ENCODE results near the gene XPOT. TPM values are rescaled to one million over a fixed set of nuclear protein-coding genes. Genes with fewer than 3 reads are reported as not detected.
"Not testable (repeated sequence)": the region's sequence is repeated elsewhere in the genome, so short reads cannot be mapped to it uniquely, and the experiment has no call there.

XPOT gene
- 68.6 TPM for total RNA-seq
- long read RNA-seq, full-length matches to known transcripts = 74 of 100 reads
- long read RNA-seq, partial matches to known transcripts = 7 of 100 reads
- long read RNA-seq, other reads (novel, unspliced or antisense) = 19 of 100 reads

DNA sequence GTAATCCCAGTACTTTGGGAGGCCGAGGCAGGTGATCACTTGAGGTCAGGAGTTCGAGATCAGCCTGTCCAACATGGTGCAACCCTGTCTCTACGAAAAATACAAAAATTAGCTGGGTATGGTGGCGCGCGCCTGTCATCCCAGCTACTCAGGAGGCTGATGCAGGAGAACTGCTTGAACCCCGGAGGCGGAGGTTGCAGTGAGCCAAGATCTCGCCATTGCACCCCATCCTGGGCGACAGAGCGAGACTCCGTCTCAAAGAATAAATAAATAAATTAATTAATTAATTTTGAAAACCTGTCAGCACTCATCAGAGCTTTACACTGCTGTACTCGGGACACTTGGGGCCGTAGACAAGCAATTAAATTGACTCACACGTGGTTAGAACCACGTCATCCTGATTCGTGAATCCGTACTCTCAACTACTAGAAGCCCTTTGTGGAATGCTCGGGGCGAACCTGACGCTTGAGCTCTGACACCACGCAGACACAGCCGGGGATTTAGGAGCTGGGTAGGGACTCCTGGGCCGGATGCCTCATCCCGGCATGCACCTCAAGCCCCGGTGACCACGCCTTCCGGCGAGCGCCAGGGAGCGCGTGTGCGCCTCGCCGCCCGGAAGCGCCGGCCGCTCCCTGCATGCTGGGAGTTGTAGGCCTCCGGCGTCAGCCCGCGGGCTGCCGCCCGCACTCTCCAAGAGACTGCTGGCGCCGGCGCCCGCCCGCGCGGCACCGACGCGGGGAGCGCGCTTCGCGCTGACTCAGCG, at the start of gene XPOT:
TSS of gene XPOT (plus strand) at position 686 of the 763 bp plus-strand sequence. CDS start 5,644 bp downstream, outside the sequence.
- no peaks in the 10 kb centered on the region for H3K9me3 ChIP-seq
- H3K27me3 ChIP-seq (ENCODE audit: low read depth) = no peaks in the 10 kb centered on the region
- TF ChIP-seq CTCF (IDR thresholded peaks at IDR 0.05) = no peak
- peaks cover 14% of the 10 kb centered on the region for H3K4me1 ChIP-seq
- H3K4me3 ChIP-seq = peak within 1 kb of the TSS; percentile 87
- peak within 1 kb of the TSS; percentile 96 for H3K27ac ChIP-seq
- ATAC-seq = peak; percentile 97 to 98
- no peaks in the 10 kb centered on the region for H3K36me3 ChIP-seq
- intact Hi-C loops (cut with DNase I) = no loop called here
- peak; percentile 97 for DNase-seq

DNA sequence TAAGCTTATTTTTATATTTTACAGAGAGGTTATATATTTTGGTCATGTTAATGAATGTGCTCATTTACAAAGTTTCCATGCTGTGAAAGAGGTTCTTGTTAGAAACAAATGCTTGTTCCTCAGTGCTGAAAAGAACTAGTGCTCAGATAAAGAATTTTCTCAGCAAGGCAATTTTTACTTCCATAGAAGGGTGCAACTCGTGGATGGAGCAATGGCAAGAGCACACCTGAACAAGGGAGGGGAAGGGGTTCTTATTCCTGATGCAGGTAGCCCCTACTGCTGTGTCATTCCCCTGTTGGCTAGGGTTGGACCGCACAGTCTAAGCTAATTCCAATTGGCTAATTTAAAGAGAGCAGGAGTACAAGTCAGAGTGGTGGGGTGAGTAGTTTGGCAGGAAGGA, 48.0 kb upstream of the XPOT start:
- DNase-seq, ATAC-seq: not testable (repeated sequence)

DNA sequence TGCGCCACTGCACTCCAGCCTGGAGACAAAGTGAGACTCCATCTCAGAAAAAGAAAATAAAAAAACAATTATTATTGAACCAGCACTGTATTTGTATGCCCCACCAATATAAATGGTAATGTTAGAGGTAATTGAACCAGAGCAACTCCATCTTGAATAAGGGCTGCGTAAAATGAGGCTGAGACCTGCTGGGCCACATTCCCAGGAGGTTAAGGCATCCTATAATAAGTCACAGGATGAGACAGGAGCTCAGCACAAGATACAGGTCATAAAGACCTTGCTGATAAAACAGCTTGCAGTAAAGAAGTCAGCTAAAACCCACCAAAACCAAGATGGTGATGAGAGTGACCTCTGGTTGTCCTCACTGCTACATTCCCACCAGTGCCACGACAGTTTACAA, 43.0 kb upstream of the XPOT start:
- intact Hi-C loops (cut with DNase I); H3K4me1 ChIP-seq; H3K4me3 ChIP-seq; H3K9me3 ChIP-seq; DNase-seq; H3K36me3 ChIP-seq; H3K27ac ChIP-seq; H3K27me3 ChIP-seq (ENCODE audit: low read depth); ATAC-seq: not testable (repeated sequence)

More for the DNA sequence above, 48.0 kb upstream of the XPOT start:
- H3K27ac ChIP-seq; H3K36me3 ChIP-seq; intact Hi-C loops (cut with DNase I); H3K9me3 ChIP-seq; H3K27me3 ChIP-seq (ENCODE audit: low read depth); H3K4me1 ChIP-seq; H3K4me3 ChIP-seq: not testable (repeated sequence)

DNA sequence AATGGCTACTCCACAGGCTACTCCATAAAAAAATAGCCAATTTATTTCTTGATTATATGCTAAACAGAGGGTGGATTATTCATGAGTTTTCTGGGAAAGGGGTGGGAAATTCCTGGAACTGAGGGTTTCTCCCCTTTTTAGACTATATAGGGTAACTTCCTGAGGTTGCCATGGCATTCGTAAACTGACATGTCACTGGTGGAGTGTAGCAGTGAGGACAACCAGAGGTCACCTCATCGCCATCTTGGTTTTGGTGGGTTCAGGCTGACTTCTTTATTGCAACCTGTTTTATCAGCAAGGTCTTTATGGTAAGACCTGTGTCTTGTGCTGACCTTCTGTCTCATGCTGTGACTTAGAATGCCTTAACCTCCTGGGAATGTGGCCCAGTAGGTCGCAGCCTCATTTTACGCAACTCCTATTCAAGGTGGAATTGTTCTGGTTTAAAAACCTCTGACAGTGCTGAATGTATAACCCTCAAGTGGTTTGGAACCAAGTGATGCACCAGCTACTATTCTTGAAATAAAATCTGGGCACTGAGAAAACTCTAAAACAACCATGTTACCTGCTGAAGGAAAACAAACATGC, 41.4 kb upstream of the XPOT start:
- no peak for TF ChIP-seq CTCF (IDR thresholded peaks at IDR 0.05)

GRCh38 chr12:64383675-64384074, 20.5 kb upstream of the XPOT start:
- Histone ChIP-seq H3K36me3 (no peaks in the 10 kb centered on the region), H3K9me3 (peaks cover 5% of the 10 kb centered on the region)
- TF ChIP-seq CTCF (IDR thresholded peaks at IDR 0.05) = no peak

More for the DNA sequence above, 41.4 kb upstream of the XPOT start:
- H3K27me3 ChIP-seq (ENCODE audit: low read depth) = no peaks in the 10 kb centered on the region
- H3K27ac ChIP-seq = no peak overlapping the region
- no peak for ATAC-seq
- no peak for DNase-seq
- intact Hi-C loops (cut with DNase I) = no loop called here
- H3K4me3 ChIP-seq = no peak overlapping the region
- no peaks in the 10 kb centered on the region for H3K9me3 ChIP-seq
- H3K36me3 ChIP-seq = no peaks in the 10 kb centered on the region
- H3K4me1 ChIP-seq = no peaks in the 10 kb centered on the region

DNA sequence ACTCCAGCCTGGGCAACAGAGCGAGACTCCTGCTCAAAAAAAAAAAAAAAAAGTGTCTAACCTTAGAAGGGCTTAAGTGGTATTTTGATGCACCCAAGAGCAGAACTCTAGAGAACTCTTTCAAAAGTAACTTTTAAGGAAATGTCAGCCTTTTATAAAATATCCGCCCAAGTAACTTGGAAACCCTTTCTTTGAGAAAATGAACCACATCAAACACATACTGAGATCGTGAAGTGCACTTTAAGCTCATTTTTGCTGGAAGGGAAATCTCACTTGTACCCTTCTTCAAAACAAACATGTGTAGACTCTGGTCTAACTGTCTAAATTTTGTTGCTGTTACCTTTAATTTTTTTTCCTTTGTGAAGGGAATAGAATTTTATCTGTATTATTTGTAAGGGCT, 19.2 kb upstream of the XPOT start:
- no peaks in the 10 kb centered on the region for H3K36me3 ChIP-seq
- no peak for DNase-seq
- intact Hi-C loops (cut with DNase I) = no loop called here
- no peak for ATAC-seq
- peaks cover 5% of the 10 kb centered on the region for H3K9me3 ChIP-seq
- H3K27ac ChIP-seq = no peak overlapping the region
- TF ChIP-seq CTCF (IDR thresholded peaks at IDR 0.05) = no peak
- H3K27me3 ChIP-seq (ENCODE audit: low read depth) = peaks cover 10% of the 10 kb centered on the region
- H3K4me3 ChIP-seq = no peak overlapping the region
- H3K4me1 ChIP-seq = peaks cover under 1% of the 10 kb centered on the region

More at GRCh38 chr12:64383675-64384074, 20.5 kb upstream of the XPOT start:
- H3K4me3 ChIP-seq = no peak overlapping the region
- no peak for DNase-seq
- peaks cover 3% of the 10 kb centered on the region for H3K27me3 ChIP-seq (ENCODE audit: low read depth)
- no peak overlapping the region for H3K27ac ChIP-seq
- H3K4me1 ChIP-seq = no peaks in the 10 kb centered on the region
- ATAC-seq = no peak
- intact Hi-C loops (cut with DNase I) = no loop called here

Measured in lower lobe of right lung (tissue), 2 donors.